Neural cell (in vitro differentiated cells): Measurements from ENCODE around the gene NFX1. TPM values are rescaled to one million over a fixed set of nuclear protein-coding genes. Genes with fewer than 3 reads are reported as not detected.

Experiments used
- H2AFZ ChIP-seq: fragments of 200-600, 300-800 bp; sonication (generic), shearing (Covaris generic); 2 replicates; pipeline ENCODE4 v1.6.0; 2014; ENCODE audit warnings: low read depth, mild to moderate bottlenecking, antibody characterized with exemption, low read length, moderate library complexity
- H3F3A ChIP-seq: fragments of 200-600 bp; shearing (Covaris generic); 2 replicates; pipeline ENCODE4 v1.6.1; 2016; ENCODE audit warnings: mild to moderate bottlenecking, moderate library complexity, mixed read lengths, antibody characterized with exemption, low read length; ENCODE audit not compliant: insufficient read depth, poor library complexity, severe bottlenecking
- H3K27ac ChIP-seq: fragments of 200-600, 300-800 bp; sonication (generic), shearing (Covaris generic); 2 replicates; pipeline ENCODE4 v1.5.1; 2014; ENCODE audit warnings: mild to moderate bottlenecking, low read length, moderate library complexity
- H3K27me3 ChIP-seq: fragments of 300-800, 200-600 bp; sonication (generic), shearing (Covaris generic); 2 replicates; pipeline ENCODE4 v1.6.0; 2014; ENCODE audit warnings: mild to moderate bottlenecking, low read depth, low read length, moderate library complexity; ENCODE audit not compliant: insufficient read depth
- H3K36me3 ChIP-seq: fragments of 300-800, 200-600 bp; sonication (generic), shearing (Covaris generic); 2 replicates; pipeline ENCODE4 v1.5.1; 2014; ENCODE audit warnings: mild to moderate bottlenecking, antibody characterized with exemption, low read length, moderate library complexity; ENCODE audit not compliant: insufficient read depth
- H3K4me2 ChIP-seq: fragments of 300-800, 200-600 bp; sonication (generic), shearing (Covaris generic); 2 replicates; pipeline ENCODE4 v1.6.0; 2014; ENCODE audit warnings: mild to moderate bottlenecking, low read length
- H3K4me3 ChIP-seq: fragments of 300-800, 200-600 bp; sonication (generic), shearing (Covaris generic); 2 replicates; pipeline ENCODE4 v1.5.1; 2014; ENCODE audit warnings: mild to moderate bottlenecking, low read length, moderate library complexity
- H3K79me2 ChIP-seq: fragments of 200-600 bp; shearing (Covaris generic); replicated peaks from 2 replicates; pipeline ENCODE4 v1.6.0; 2014; ENCODE audit warnings: mild to moderate bottlenecking, low read length, moderate library complexity; ENCODE audit not compliant: insufficient read depth
- H3K9ac ChIP-seq: fragments of 300-800, 200-600 bp; sonication (generic), shearing (Covaris generic); 2 replicates; pipeline ENCODE4 v1.6.1; 2016; ENCODE audit warnings: mild to moderate bottlenecking, low read length, mixed read lengths
- H3K9me2 ChIP-seq: fragments of 200-600 bp; shearing (Covaris generic); 2 replicates; pipeline ENCODE4 v1.6.1; 2016; ENCODE audit warnings: mild to moderate bottlenecking, low read length, mixed read lengths; ENCODE audit not compliant: insufficient read depth
- H3K9me3 ChIP-seq: fragments of 200-600, 300-800 bp; sonication (generic), shearing (Covaris generic); 2 replicates; pipeline ENCODE4 v1.6.1; 2016; ENCODE audit warnings: mild to moderate bottlenecking, mixed run types, low read length, moderate library complexity, mixed read lengths
- H4K20me1 ChIP-seq: fragments of 200-600 bp; shearing (Covaris generic); 2 replicates; pipeline ENCODE4 v1.6.1; 2016; ENCODE audit warnings: mild to moderate bottlenecking, mixed run types; ENCODE audit not compliant: insufficient read depth
- EP300 ChIP-seq: fragments of 450-650 bp; conservative IDR thresholded peaks from 2 replicates; pipeline ENCODE4 v1.6.1; 2014; ENCODE audit warnings: antibody characterized with exemption, mild to moderate bottlenecking, moderate library complexity; ENCODE audit not compliant: poor library complexity, severe bottlenecking
- EZH2 ChIP-seq: fragments of 200-600, 300-800 bp; shearing (Covaris generic), sonication (generic); IDR thresholded peaks from 2 replicates; pipeline ENCODE4 v1.6.1; 2014; ENCODE audit warnings: antibody characterized with exemption, low read length, borderline replicate concordance, mild to moderate bottlenecking; ENCODE audit not compliant: insufficient read depth, poor library complexity, severe bottlenecking
- MXI1 ChIP-seq: fragments of 450-650 bp; conservative IDR thresholded peaks from 2 replicates; pipeline ENCODE4 v1.6.1; 2014; ENCODE audit warnings: antibody characterized with exemption, mild to moderate bottlenecking; ENCODE audit not compliant: poor library complexity, severe bottlenecking
- POLR2AphosphoS5 ChIP-seq: IDR thresholded peaks from 2 replicates; pipeline ENCODE4 v1.6.1; 2012
- RAD21 ChIP-seq: fragments of 450-650 bp; conservative IDR thresholded peaks from 2 replicates; pipeline ENCODE4 v1.6.1; 2014; ENCODE audit warnings: antibody characterized with exemption, mild to moderate bottlenecking, moderate library complexity
- REST ChIP-seq: IDR thresholded peaks from 2 replicates; pipeline ENCODE4 v1.6.1; 2012; ENCODE audit warnings: borderline replicate concordance
- SMC3 ChIP-seq: fragments of 450-650 bp; conservative IDR thresholded peaks from 2 replicates; pipeline ENCODE4 v1.6.1; 2014; ENCODE audit warnings: antibody characterized with exemption, mild to moderate bottlenecking, moderate library complexity; ENCODE audit not compliant: poor library complexity
- TAF1 ChIP-seq: IDR thresholded peaks from 2 replicates; pipeline ENCODE4 v1.6.1; 2012; ENCODE audit warnings: low read depth
- polyA plus RNA-seq: library from polyadenylated mRNA; depleted of rRNA; stranded (reverse); fragments of >200 nt; gene quantifications from 2 replicates; pipeline ENCODE4 v1.2.3, GENCODE V29; 2014
- TF ChIP-seq, protein P1 (sequence below): fragments of 450-650 bp; IDR thresholded peaks from 2 replicates; pipeline ENCODE4 v1.5.1; 2014; ENCODE audit warnings: antibody characterized with exemption, mild to moderate bottlenecking, moderate library complexity; ENCODE audit not compliant: poor library complexity, severe bottlenecking

NFX1 gene
- polyA plus RNA-seq, 1 donor from 2014 or later: 14.7 TPM

DNA sequence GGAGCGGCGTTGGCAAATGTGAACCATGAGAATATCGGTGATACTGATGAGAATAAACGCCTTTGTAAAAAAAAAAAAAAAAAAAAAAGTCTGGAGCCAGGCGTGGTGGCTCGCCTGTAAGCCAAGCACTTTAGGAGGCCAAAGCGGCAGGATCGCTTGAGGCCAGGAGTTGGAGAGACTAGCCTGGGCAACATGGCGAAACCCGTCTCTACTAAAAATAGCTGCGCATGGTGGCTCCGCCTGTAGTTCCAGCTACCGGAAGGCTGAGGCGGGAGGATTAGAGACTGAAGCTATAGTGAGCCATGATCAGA, 425 bp upstream of the NFX1 start:
- Histone ChIP-seq H2AFZ (peak overlapping the region; percentile 88), H3K4me2 (peak overlapping the region; percentile 70), H3K9me3 (no peaks in the 10 kb centered on the region), H3F3A (no peaks in the 10 kb centered on the region), H3K27me3 (no peaks in the 10 kb centered on the region), H3K36me3 (no peaks in the 10 kb centered on the region), H4K20me1 (no peaks in the 10 kb centered on the region), H3K27ac (peak overlapping the region; percentile 100), H3K79me2 (peaks cover 29% of the 10 kb centered on the region), H3K9me2 (no peaks in the 10 kb centered on the region), H3K9ac (peak overlapping the region; percentile 98), H3K4me3 (peak overlapping the region; percentile 77)
- TF ChIP-seq TAF1: no peak
- TF ChIP-seq REST: no peak
- TF ChIP-seq EZH2: no peak
- TF ChIP-seq, protein P1, sequence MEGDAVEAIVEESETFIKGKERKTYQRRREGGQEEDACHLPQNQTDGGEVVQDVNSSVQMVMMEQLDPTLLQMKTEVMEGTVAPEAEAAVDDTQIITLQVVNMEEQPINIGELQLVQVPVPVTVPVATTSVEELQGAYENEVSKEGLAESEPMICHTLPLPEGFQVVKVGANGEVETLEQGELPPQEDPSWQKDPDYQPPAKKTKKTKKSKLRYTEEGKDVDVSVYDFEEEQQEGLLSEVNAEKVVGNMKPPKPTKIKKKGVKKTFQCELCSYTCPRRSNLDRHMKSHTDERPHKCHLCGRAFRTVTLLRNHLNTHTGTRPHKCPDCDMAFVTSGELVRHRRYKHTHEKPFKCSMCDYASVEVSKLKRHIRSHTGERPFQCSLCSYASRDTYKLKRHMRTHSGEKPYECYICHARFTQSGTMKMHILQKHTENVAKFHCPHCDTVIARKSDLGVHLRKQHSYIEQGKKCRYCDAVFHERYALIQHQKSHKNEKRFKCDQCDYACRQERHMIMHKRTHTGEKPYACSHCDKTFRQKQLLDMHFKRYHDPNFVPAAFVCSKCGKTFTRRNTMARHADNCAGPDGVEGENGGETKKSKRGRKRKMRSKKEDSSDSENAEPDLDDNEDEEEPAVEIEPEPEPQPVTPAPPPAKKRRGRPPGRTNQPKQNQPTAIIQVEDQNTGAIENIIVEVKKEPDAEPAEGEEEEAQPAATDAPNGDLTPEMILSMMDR: no peak
- no peak for TF ChIP-seq MXI1
- TF ChIP-seq SMC3: no peak
- no peak for TF ChIP-seq RAD21
- no peak for TF ChIP-seq EP300
- no peak for TF ChIP-seq POLR2AphosphoS5

- Histone ChIP-seq H3K9me2 (no peaks in the 10 kb centered on the region), H3K36me3 (no peaks in the 10 kb centered on the region), H3K4me3 (peak overlapping the region; percentile 77), H4K20me1 (no peaks in the 10 kb centered on the region), H3F3A (no peaks in the 10 kb centered on the region), H3K9ac (peak overlapping the region; percentile 98), H3K27me3 (no peaks in the 10 kb centered on the region), H2AFZ (peak overlapping the region; percentile 62), H3K4me2 (peak overlapping the region; percentile 68), H3K79me2 (peaks cover 38% of the 10 kb centered on the region), H3K27ac (peak overlapping the region; percentile 100), H3K9me3 (no peaks in the 10 kb centered on the region)
- no peak for TF ChIP-seq MXI1
- TF ChIP-seq POLR2AphosphoS5: no peak
- TF ChIP-seq, protein P1: no peak
- no peak for TF ChIP-seq EZH2
- no peak for TF ChIP-seq EP300
- TF ChIP-seq RAD21: no peak
- TF ChIP-seq TAF1: no peak
- no peak for TF ChIP-seq REST
- TF ChIP-seq SMC3: no peak
Measured at GRCh38 chr9:33291031-33291397, 698 bp downstream of the NFX1 start.
